Stimulated activated CD4-positive, alpha-beta T cell treated with anti-CD3 and anti-CD28 coated beads, Interleukin-1b, Interleukin-23, amount 100 ng/mL, for 4 hours (primary cell): ENCODE results near the gene KLF2.

Experiments used
- DNase-seq, 2 donors: peaks; one replicate each; pipeline ENCODE4 v3.0.0-alpha.2; 2020; ENCODE audit warnings: low read depth in 2 of 2

KLF2 gene

GRCh38 chr19:16363133-16363851 is 38.7 kb downstream of the KLF2 start:
- no peak for DNase-seq

GRCh38 chr19:16363852-16364230 is 39.2 kb downstream of the KLF2 start:
- DNase-seq: no peak

- DNase-seq: no peak
Measured at GRCh38 chr19:16364231-16364865, 39.7 kb downstream of the KLF2 start.

- no peak for DNase-seq
Measured at GRCh38 chr19:16365300-16365996, 40.8 kb downstream of the KLF2 start.

GRCh38 chr19:16366056-16366432 is 41.4 kb downstream of the KLF2 start:
- no peak for DNase-seq

- no peak for DNase-seq
Measured at GRCh38 chr19:16366433-16367260, 42.0 kb downstream of the KLF2 start.

- no peak for DNase-seq
Measured at GRCh38 chr19:16367261-16367683, 42.6 kb downstream of the KLF2 start.

GRCh38 chr19:16368385-16369305 is 44.0 kb downstream of the KLF2 start:
- DNase-seq: no peak

GRCh38 chr19:16369306-16369663 is 44.7 kb downstream of the KLF2 start:
- DNase-seq: no peak

- no peak for DNase-seq
Measured at GRCh38 chr19:16369664-16370576, 45.3 kb downstream of the KLF2 start.

- no peak for DNase-seq
Measured at GRCh38 chr19:16370641-16371391, 46.2 kb downstream of the KLF2 start.

GRCh38 chr19:16371540-16371986 is 46.9 kb downstream of the KLF2 start:
- DNase-seq: peak; percentile 63 to 69

- DNase-seq: no peak
Measured at GRCh38 chr19:16372065-16372915, 47.7 kb downstream of the KLF2 start.

- DNase-seq: no peak
Measured at GRCh38 chr19:16373079-16373478, 48.5 kb downstream of the KLF2 start.

GRCh38 chr19:16373532-16373931 is 48.9 kb downstream of the KLF2 start:
- no peak for DNase-seq

- no peak for DNase-seq
Measured at GRCh38 chr19:16373989-16374388, 49.4 kb downstream of the KLF2 start.

- no peak for DNase-seq
Measured at GRCh38 chr19:16374436-16374835, 49.8 kb downstream of the KLF2 start.
